Activated CD4-positive, alpha-beta memory T cell treated with anti-CD3 and anti-CD28 coated beads, Interleukin-2, amount 10 ng/mL, durations not matched to agents 7 days and 5 days (primary cell): ENCODE data around the gene RHOC. TPM values are rescaled to one million over a fixed set of nuclear protein-coding genes. Genes with fewer than 3 reads are reported as not detected.

Source experiments
- CTCF ChIA-PET: fragments of 350-600 bp; sonication (Branson Sonifier 250); formaldehyde crosslinking; loops from one replicate; lab custom pipeline; 2021; ENCODE audit warnings: antibody characterized with exemption, inconsistent platforms; lab: Charles Lee
- POLR2A ChIA-PET: fragments of 350-600 bp; sonication (Branson Sonifier 250); formaldehyde crosslinking; loops from one replicate; lab custom pipeline; 2021; ENCODE audit warnings: antibody characterized with exemption; lab: Charles Lee
- DNase-seq: peaks from one replicate; pipeline ENCODE4 v3.0.0-alpha.2; 2020
- H3K27ac Mint-ChIP-seq: one replicate; pipeline ENCODE4 v1.8.0; 2021; ENCODE audit warnings: mild to moderate bottlenecking, mixed read lengths
- H3K27me3 Mint-ChIP-seq: one replicate; pipeline ENCODE4 v1.8.0; 2021; ENCODE audit warnings: mixed read lengths
- H3K36me3 Mint-ChIP-seq: one replicate; pipeline ENCODE4 v1.8.0; 2021; ENCODE audit warnings: low read depth, mixed read lengths
- H3K4me1 Mint-ChIP-seq: one replicate; pipeline ENCODE4 v1.8.0; 2021; ENCODE audit warnings: mixed read lengths
- H3K4me3 Mint-ChIP-seq: one replicate; pipeline ENCODE4 v1.8.0; 2021; ENCODE audit warnings: mild to moderate bottlenecking, mixed read lengths
- H3K9me3 Mint-ChIP-seq: one replicate; pipeline ENCODE4 v1.8.0; 2021; ENCODE audit warnings: mixed read lengths
- total RNA-seq, 2 experiments: library from RNA; stranded (reverse); gene quantifications; one replicate each; pipeline ENCODE4 v1.2.3, GENCODE V29; 2021

The RHOC gene
- total RNA-seq, 2 experiments from 2014 or later = 87.1 to 92.4 TPM

DNA sequence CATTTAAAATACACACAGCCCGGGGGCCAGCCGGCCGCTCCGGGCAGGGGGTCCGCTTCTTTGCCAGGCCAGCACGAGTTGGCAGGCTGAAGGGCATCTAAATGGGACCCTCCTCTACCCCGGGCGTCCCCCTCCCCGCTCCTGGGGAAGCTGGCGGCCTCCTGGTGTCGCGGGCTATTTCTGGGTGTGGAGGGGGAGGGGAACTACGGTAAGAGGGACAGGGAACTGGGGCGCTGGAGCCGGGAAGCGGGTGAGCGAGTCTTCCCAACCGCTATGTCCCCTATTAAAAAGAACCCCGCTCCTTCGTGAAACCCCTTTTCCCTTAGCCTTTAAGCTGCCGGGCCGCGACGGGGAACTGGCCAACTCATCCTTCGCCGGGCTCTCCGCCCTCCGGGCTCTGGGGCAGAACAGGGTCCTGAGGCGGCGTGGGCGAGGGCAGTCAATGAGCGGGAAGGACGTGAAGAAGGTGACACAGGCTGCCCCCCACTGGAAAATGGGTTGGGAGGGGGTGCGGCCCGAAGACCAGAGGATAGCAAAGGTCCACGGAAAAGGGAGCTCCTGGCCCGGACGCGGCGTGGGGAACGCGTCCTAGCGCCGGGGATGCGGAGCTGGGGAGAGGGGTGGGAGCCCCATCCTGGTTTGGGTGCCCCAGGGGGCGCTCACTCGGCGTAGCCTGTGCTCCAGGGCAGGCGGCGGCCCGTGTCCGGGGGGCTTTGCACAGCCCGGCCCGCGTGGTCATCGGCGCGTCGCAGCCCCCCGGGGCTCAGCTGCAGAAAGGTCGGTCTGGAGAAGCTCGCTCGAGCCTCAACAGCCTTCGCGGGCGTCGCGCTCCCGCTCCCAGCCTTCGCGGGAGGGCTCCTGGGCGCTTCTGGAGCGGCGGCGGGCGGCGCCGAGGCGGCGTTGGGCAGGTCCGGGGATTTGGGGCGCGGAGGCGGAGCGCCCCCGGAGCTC, 7.7 kb upstream of the RHOC start:
- CTCF ChIA-PET = interaction anchor here (0.7 to 7.9 kb wide), 24 partner anchors 11 to 738 kb away, joined by 3 to 96 read pairs (median 4); partner anchors contain the start of genes CAPZA1, CTTNBP2NL, LRIG2 and MOV10
- POLR2A ChIA-PET = interaction anchor here (1.0 to 10.2 kb wide), 9 partner anchors 10 to 1215 kb away, joined by 3 to 51 read pairs (median 3); partner anchors contain the start of genes HIPK1, LRIG2, MOV10 and ST7L
- Mint-ChIP-seq H3K36me3 (no peaks in the 10 kb centered on the region), H3K4me1 (peaks cover 32% of the 10 kb centered on the region), H3K4me3 (peak overlapping the region; percentile 81), H3K27ac (no peak overlapping the region), H3K27me3 (peaks cover 51% of the 10 kb centered on the region), H3K9me3 (no peaks in the 10 kb centered on the region)
- DNase-seq = no peak

DNA sequence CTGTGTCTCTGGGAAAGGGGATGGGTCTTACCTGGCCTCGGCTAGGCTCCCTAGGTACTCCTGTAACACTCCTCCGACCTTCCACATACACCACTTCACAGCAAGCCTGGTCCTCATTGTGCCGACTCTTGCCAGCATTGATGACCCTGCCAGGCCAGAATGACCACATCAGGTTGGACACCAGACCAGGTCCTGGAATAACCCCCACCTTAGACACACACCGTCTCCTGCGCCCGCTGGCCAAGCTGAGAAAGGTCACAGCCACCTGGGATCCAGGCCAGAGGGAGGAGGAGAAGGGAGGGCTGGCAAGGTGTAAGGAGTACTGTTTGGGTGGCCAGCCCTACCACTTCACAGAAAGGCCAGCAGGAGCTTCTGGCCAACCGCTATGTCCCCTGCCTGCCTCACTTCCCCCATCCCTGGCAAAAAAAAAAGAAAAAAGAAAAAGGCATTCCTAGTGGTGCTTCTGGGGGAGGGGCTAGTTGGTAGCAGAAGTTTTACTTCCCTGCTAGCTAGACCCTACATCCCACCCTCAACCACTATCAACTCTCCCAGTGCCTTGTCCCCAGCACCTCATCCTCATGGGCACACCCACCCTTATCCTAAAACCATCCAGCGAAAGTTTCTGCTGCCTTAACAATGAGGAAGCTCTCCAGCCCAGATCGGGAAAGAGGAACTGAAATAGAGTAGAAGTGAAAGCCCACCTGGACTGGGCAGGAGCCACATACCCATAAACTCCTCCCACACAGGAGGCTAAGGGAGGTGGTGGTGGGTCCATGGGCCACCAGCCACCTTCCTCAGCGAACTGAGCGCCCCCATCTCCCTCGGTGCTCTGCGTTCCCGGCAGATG, 6.8 kb upstream of the RHOC start:
- H3K4me3 Mint-ChIP-seq = peak overlapping the region; percentile 69
- H3K4me1 Mint-ChIP-seq = peaks cover 32% of the 10 kb centered on the region
- H3K27me3 Mint-ChIP-seq = peaks cover 53% of the 10 kb centered on the region
- DNase-seq = no peak
- no peak overlapping the region for H3K27ac Mint-ChIP-seq
- ChIA-PET POLR2A (interaction anchor here (1.7 to 10.2 kb wide), 4 partner anchors 9 to 360 kb away, joined by 12 to 51 read pairs (median 23); partner anchors contain the start of genes LRIG2, MOV10 and ST7L), CTCF (interaction anchor here (0.9 kb wide), 1 partner anchor 323 kb away, joined by 3 read pairs; no protein-coding TSS in a partner anchor)
- no peaks in the 10 kb centered on the region for H3K36me3 Mint-ChIP-seq
- H3K9me3 Mint-ChIP-seq = no peaks in the 10 kb centered on the region

DNA sequence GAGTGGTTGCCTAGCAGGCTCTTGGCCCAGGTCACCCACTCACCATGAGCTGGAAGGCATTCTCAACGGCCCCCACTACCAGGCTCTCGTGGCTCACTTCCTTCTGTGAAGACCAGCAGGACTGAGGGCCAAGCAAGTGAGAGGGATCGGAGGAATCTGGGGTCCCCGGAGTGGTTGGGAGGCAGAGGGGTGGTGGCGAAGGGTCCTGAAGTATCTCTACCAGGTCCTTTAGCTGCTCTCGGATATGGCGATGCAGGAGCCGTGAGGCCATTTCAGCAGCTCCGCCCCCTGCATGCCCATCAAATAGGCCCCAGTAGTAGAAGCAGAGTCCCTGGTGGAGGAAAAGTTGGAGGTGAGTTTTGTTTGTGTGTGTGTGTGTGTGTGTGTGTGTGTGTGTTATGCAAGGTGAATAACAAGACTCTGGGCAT, 5.8 kb upstream of the RHOC start:
- no peaks in the 10 kb centered on the region for H3K9me3 Mint-ChIP-seq
- CTCF ChIA-PET = interaction anchor here (0.9 kb wide), 1 partner anchor 360 kb away, joined by 3 read pairs; the partner anchor contains the start of gene LRIG2
- DNase-seq = no peak
- H3K27me3 Mint-ChIP-seq = peaks cover 58% of the 10 kb centered on the region
- no peaks in the 10 kb centered on the region for H3K36me3 Mint-ChIP-seq
- H3K4me1 Mint-ChIP-seq = peaks cover 32% of the 10 kb centered on the region
- POLR2A ChIA-PET = interaction anchor here (4.4 to 10.2 kb wide), 2 partner anchors 8 to 38 kb away, joined by 33 to 51 read pairs; partner anchors contain the start of gene MOV10
- no peak overlapping the region for H3K4me3 Mint-ChIP-seq
- H3K27ac Mint-ChIP-seq = no peak overlapping the region

DNA sequence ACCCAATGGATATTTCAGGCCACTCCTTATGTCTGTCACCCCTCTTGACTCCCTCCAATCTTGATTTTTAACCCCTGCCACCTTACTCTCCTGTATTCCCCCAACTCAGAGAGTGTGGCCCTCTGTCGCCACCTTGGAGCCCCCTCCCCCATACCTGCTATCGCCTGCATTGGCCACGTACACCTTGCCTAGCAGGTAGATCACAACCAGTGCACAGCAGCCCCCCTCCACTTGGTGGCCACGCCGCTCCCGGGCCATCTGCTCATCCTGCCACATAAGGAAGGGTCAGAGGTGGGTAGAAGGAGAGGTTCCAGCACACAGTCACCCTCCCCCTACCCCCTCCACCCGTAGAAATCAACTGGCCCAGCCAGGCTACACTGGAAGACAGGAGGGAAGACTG, 5.3 kb upstream of the RHOC start:
- Mint-ChIP-seq H3K36me3 (no peaks in the 10 kb centered on the region), H3K27me3 (peaks cover 63% of the 10 kb centered on the region), H3K9me3 (no peaks in the 10 kb centered on the region), H3K27ac (no peak overlapping the region), H3K4me3 (no peak overlapping the region), H3K4me1 (peaks cover 32% of the 10 kb centered on the region)
- ChIA-PET POLR2A (interaction anchor here (10.2 kb wide), 1 partner anchor 38 kb away, joined by 51 read pairs; the partner anchor contains the start of gene MOV10), CTCF (interaction anchor here (0.9 kb wide), 1 partner anchor 361 kb away, joined by 3 read pairs; the partner anchor contains the start of gene LRIG2)
- no peak for DNase-seq

DNA sequence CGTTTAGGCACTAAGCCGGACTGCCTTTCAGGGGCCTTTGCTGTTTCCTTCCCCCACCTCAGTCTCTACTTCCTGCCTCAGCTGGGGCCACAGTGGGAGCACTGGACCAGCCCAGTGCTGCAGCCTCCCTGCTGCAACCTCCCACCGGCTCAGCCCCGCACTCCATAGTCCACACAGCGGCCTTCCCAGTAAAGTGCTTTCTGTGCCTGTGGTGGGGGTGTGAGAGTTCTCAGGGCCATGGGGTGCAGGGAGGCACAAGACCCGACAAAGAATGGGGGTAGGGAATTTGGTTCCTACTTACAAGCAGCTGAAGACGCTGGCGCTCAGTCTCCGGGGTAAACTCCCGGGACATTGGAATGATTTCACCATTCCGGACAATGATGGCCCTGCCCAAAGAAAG, 4.7 kb upstream of the RHOC start:
- no peak for DNase-seq
- Mint-ChIP-seq H3K9me3 (no peaks in the 10 kb centered on the region), H3K27ac (no peak overlapping the region), H3K36me3 (no peaks in the 10 kb centered on the region), H3K27me3 (peaks cover 61% of the 10 kb centered on the region), H3K4me1 (peaks cover 29% of the 10 kb centered on the region), H3K4me3 (no peak overlapping the region)
- POLR2A ChIA-PET = interaction anchor here (10.2 kb wide), 1 partner anchor 37 kb away, joined by 51 read pairs; the partner anchor contains the start of gene MOV10
- CTCF ChIA-PET = no interaction called here

DNA sequence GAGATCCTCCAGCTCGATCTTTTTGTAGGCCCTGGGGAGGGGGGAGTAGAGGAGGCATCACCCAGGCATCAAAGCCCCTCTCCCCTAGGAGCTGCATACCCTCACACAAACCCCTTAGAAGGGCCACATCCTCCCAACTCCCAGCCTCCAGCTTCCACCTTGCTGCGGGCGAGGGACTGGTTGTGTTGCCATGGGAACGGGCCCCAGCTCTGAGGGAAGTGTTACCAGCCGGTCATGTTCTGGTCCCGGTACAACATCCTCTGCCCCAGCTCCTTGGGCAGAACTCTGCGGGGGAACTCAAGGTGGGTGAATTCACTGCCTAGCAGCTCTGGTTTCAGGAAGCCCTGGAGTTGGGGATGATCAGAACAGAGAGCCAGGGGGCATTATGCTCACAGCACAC, 4.1 kb upstream of the RHOC start:
- no peaks in the 10 kb centered on the region for H3K36me3 Mint-ChIP-seq
- H3K9me3 Mint-ChIP-seq = no peaks in the 10 kb centered on the region
- peaks cover 61% of the 10 kb centered on the region for H3K27me3 Mint-ChIP-seq
- peaks cover 29% of the 10 kb centered on the region for H3K4me1 Mint-ChIP-seq
- no peak for DNase-seq
- H3K27ac Mint-ChIP-seq = no peak overlapping the region
- ChIA-PET CTCF (interaction anchor here (1.9 to 2.4 kb wide), 2 partner anchors 7 to 320 kb away, joined by 5 to 10 read pairs; a partner anchor contains a TSS), POLR2A (interaction anchor here (10.2 kb wide), 1 partner anchor 37 kb away, joined by 51 read pairs; the partner anchor contains the start of gene MOV10)
- no peak overlapping the region for H3K4me3 Mint-ChIP-seq

DNA sequence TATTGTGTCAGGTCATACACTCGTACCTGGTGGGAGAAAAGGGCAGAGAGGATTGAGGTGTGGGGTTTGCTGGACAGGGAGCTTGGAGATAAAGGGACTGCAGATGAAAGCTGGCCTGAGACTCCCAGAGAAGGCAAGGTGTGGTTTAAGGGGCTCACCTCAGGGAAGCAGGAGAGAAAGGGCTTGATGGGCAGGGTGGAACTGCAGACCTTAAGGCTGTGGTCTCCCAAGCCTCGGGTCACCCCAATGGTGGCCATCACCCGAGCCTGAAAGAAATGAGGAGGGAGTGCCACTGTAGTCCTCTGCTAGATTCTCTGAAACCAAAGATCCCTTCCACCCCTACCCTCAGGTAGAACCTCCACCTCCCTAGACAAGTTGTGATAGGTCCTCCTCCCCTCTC, 3.7 kb upstream of the RHOC start:
- ChIA-PET POLR2A (interaction anchor here (10.2 kb wide), 1 partner anchor 36 kb away, joined by 51 read pairs; the partner anchor contains the start of gene MOV10), CTCF (interaction anchor here (1.9 to 3.5 kb wide), 3 partner anchors 8 to 319 kb away, joined by 5 to 22 read pairs (median 10); partner anchors contain the start of gene MOV10)
- no peak for DNase-seq
- Mint-ChIP-seq H3K4me1 (peaks cover 29% of the 10 kb centered on the region), H3K36me3 (no peaks in the 10 kb centered on the region), H3K27ac (no peak overlapping the region), H3K4me3 (no peak overlapping the region), H3K9me3 (no peaks in the 10 kb centered on the region), H3K27me3 (peaks cover 61% of the 10 kb centered on the region)

DNA sequence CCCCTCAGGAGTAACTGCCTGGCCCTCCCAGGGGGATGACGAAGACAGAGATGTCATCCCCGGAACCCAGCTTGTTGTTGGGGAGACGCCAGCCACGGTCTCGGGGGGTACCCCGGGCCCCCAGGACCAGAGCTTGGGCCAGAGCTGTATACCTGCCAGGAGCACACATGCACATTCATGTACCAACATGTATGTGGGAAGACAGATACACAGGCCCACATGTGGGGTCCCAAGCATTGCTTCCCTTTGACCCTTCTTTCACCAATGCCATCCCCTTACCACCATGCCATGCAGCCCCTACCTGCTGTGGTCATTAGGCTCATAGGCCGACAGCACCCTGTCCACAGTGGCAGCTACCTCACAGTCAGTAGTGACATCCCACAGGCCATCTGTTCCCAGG, 3.2 kb upstream of the RHOC start:
- peaks cover 61% of the 10 kb centered on the region for H3K27me3 Mint-ChIP-seq
- no peaks in the 10 kb centered on the region for H3K9me3 Mint-ChIP-seq
- H3K27ac Mint-ChIP-seq = no peak overlapping the region
- POLR2A ChIA-PET = interaction anchor here (2.6 to 10.2 kb wide), 2 partner anchors 12 to 36 kb away, joined by 9 to 51 read pairs; partner anchors contain the start of gene MOV10
- CTCF ChIA-PET = interaction anchor here (1.9 to 3.5 kb wide), 3 partner anchors 8 to 319 kb away, joined by 5 to 22 read pairs (median 10); partner anchors contain the start of gene MOV10
- no peak for DNase-seq
- H3K4me3 Mint-ChIP-seq = no peak overlapping the region
- H3K36me3 Mint-ChIP-seq = no peaks in the 10 kb centered on the region
- peaks cover 31% of the 10 kb centered on the region for H3K4me1 Mint-ChIP-seq

DNA sequence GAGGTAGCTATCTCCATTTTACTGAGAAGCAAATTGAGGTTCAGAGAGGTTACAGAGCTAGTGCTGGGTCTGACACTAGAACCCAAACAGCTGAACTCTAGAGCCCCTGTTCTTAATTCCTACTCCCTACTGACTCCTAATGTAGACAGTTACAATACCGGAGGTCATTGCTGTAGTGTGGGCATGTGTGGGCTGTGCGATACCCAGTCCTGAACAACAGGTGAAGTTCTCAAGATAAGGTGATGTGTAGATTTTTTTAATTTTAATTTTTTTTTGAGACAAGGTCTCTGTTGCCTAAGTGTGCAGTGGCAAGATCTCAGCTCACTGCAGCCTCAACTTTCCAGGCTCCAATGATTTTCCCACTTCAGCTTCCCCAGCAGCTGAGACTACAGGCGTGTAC, 1.6 kb upstream of the RHOC start:
- ChIA-PET CTCF (interaction anchor here (0.9 to 3.5 kb wide), 14 partner anchors 8 to 319 kb away, joined by 3 to 22 read pairs (median 4); partner anchors contain the start of gene MOV10), POLR2A (interaction anchor here (1.2 to 10.2 kb wide), 4 partner anchors 10 to 365 kb away, joined by 3 to 51 read pairs (median 6); partner anchors contain the start of genes LRIG2 and MOV10)
- Mint-ChIP-seq H3K9me3 (no peaks in the 10 kb centered on the region), H3K4me1 (peaks cover 38% of the 10 kb centered on the region), H3K4me3 (peak overlapping the region; percentile 73), H3K27me3 (peaks cover 49% of the 10 kb centered on the region), H3K36me3 (no peaks in the 10 kb centered on the region), H3K27ac (no peak overlapping the region)
- DNase-seq = no peak

DNA sequence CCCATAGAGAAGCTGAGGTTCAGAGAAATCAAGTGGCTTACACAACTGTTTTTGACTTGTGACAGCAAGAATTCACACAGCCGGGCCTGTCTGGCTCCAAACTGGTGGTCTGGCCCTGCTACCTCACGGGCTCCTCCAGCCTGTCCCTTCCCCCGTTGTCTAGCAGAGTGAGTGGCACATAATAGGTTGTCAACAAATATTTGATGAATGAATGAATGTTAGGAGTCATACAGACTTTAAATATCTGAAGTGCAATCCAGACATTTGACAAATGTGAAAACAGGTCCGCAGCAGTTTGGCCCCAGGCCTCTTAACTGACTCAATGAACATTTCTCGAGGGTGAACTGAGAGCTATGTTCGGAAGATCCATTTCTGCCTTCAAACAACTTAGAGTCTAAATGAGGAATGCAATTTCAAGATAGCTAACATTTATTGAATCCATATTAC, 1.1 kb upstream of the RHOC start:
- Mint-ChIP-seq H3K27me3 (peaks cover 44% of the 10 kb centered on the region), H3K27ac (no peak overlapping the region), H3K9me3 (no peaks in the 10 kb centered on the region), H3K36me3 (peaks cover 3% of the 10 kb centered on the region), H3K4me1 (peaks cover 41% of the 10 kb centered on the region), H3K4me3 (peak overlapping the region; percentile 73)
- DNase-seq = no peak
- POLR2A ChIA-PET = interaction anchor here (1.2 to 10.2 kb wide), 4 partner anchors 10 to 365 kb away, joined by 3 to 51 read pairs (median 6); partner anchors contain the start of genes LRIG2 and MOV10
- CTCF ChIA-PET = interaction anchor here (0.8 to 3.5 kb wide), 15 partner anchors 9 to 319 kb away, joined by 3 to 22 read pairs (median 4); partner anchors contain the start of gene MOV10

DNA sequence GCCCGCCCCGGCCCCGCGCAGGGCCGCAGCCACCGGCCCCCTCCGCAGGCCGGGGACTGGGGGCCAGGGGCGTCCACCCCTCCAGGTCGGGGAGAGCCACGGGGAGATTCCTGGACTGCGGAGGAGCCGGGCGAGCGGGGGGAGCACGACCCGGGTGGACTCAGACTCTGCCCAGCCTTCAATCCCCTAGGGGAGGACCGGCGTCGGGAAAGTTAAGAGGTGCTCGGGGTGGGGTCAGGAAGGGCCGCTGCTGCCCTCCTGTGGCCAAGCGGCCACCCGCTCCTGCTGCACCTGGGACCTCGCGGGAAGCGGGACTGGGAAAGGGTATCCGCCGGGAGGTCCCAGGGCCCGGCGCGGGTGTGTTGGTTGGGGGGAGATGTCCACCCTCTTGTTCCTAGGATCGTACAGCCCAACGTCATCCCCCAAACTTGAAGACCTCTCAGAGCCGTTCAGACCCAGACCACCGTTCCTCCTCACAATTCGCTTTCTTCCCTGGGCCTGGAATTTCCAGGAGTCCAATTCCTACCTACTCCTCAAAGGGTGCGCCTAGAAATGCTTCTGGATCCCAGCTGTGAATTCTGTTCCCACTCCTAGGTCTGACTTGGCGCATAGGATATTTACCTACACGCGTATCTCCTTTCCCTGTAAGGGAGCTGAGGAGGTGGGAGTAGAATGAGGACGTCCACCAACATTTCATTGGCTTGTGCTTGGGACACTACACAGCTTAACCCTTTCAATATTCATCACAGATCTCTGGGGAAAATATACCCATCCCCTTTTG, 484 bp upstream of the RHOC start:
- Mint-ChIP-seq H3K4me3 (peak overlapping the region; percentile 73), H3K4me1 (peaks cover 46% of the 10 kb centered on the region), H3K36me3 (peaks cover 7% of the 10 kb centered on the region), H3K27me3 (peaks cover 38% of the 10 kb centered on the region), H3K9me3 (no peaks in the 10 kb centered on the region), H3K27ac (peak overlapping the region; percentile 41)
- ChIA-PET POLR2A (interaction anchor here (1.2 to 10.2 kb wide), 4 partner anchors 9 to 366 kb away, joined by 3 to 51 read pairs (median 6); partner anchors contain the start of genes LRIG2 and MOV10), CTCF (interaction anchor here (0.8 to 3.5 kb wide), 14 partner anchors 8 to 318 kb away, joined by 3 to 22 read pairs (median 4); partner anchors contain the start of gene MOV10)
- peak; percentile 69 for DNase-seq
